SK-N-SH treated with all-trans-retinoic acid at 6 μM for 48 hours (cell line): ENCODE data around the gene RNF44.

ENCODE experiments used
- ATAC-seq: fragments of 200-7000 bp; cut with Tn5 transposase; 3 replicates; pipeline ENCODE4 v1.9.1; 2020; ENCODE audit warnings: mild to moderate bottlenecking, moderate library complexity
- CSDC2 ChIP-seq: fragments of 250-450 bp; sonication (Bioruptor Pico); IDR thresholded peaks from 2 replicates; pipeline ENCODE4 v1.5.0; 2020; ENCODE audit warnings: mild to moderate bottlenecking, moderate library complexity
- CSRNP3 ChIP-seq: fragments of 250-450 bp; sonication (Bioruptor Pico); IDR thresholded peaks from 2 replicates; pipeline ENCODE4 v1.5.1; 2021; ENCODE audit warnings: mild to moderate bottlenecking, moderate library complexity
- ESRRG ChIP-seq: fragments of 250-450 bp; sonication (Bioruptor Pico); IDR thresholded peaks from 2 replicates; pipeline ENCODE4 v1.6.1; 2021; ENCODE audit warnings: mild to moderate bottlenecking
- GLIS3 ChIP-seq: fragments of 250-450 bp; sonication (Bioruptor Pico); IDR thresholded peaks from 2 replicates; pipeline ENCODE4 v1.5.0; 2020; ENCODE audit warnings: mild to moderate bottlenecking, moderate library complexity
- PPARA ChIP-seq: fragments of 250-450 bp; sonication (Bioruptor Pico); IDR thresholded peaks from 2 replicates; pipeline ENCODE4 v1.5.0; 2020; ENCODE audit warnings: mild to moderate bottlenecking, borderline replicate concordance
- SNAI2 ChIP-seq: fragments of 250-450 bp; sonication (Bioruptor Pico); IDR thresholded peaks from 2 replicates; pipeline ENCODE4 v1.5.0; 2020; ENCODE audit warnings: mild to moderate bottlenecking, moderate library complexity
- TCF4 ChIP-seq: fragments of 250-450 bp; sonication (Bioruptor Pico); IDR thresholded peaks from 2 replicates; pipeline ENCODE4 v1.8.0; 2021; ENCODE audit warnings: mild to moderate bottlenecking, moderate library complexity, borderline replicate concordance
- TOX ChIP-seq: fragments of 250-450 bp; sonication (Bioruptor Pico); IDR thresholded peaks from 2 replicates; pipeline ENCODE4 v1.8.0; 2021; ENCODE audit warnings: mild to moderate bottlenecking, moderate library complexity, borderline replicate concordance
- TSHZ2 ChIP-seq: fragments of 250-450 bp; sonication (Bioruptor Pico); IDR thresholded peaks from 2 replicates; pipeline ENCODE4 v1.5.0; 2020; ENCODE audit warnings: mild to moderate bottlenecking, moderate library complexity
- ZC3H10 ChIP-seq: fragments of 250-450 bp; sonication (Bioruptor Pico); IDR thresholded peaks from 2 replicates; pipeline ENCODE4 v1.5.1; 2021; ENCODE audit warnings: mild to moderate bottlenecking, moderate library complexity
- ZFP30 ChIP-seq: fragments of 450-650 bp; formaldehyde crosslinking; IDR thresholded peaks from 2 replicates; pipeline ENCODE4 v1.5.0; 2022; ENCODE audit warnings: mild to moderate bottlenecking, moderate library complexity
- ZNF565 ChIP-seq: fragments of 450-650 bp; formaldehyde crosslinking; conservative IDR thresholded peaks from 2 replicates; pipeline ENCODE4 v1.5.0; 2020; ENCODE audit warnings: low read depth, mild to moderate bottlenecking, moderate library complexity
- ZNF70 ChIP-seq: fragments of 450-650 bp; formaldehyde crosslinking; IDR thresholded peaks from 2 replicates; pipeline ENCODE4 v1.5.0; 2020; ENCODE audit warnings: mild to moderate bottlenecking, moderate library complexity

Gene RNF44

DNA sequence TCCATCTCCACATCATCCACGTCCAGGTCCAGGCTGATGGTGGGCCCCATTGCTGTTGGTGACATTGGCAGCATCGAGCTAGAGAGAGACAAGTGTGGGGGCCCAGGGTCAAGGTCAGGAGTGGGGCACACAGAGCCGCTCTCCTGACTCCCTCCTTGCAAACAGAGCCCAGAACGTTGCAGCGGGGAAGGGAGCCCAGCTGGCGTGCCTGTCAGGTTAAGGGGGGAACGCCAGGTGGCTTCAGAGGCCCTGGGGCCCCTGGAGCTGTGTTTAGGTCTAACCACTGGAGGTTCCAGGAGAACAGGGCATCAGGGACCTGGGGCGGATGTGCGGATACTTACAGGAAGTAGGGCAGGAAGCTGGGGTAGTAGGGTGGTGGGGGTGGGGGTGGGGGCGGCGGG lies 7.5 kb downstream of the RNF44 start (continued):
- TF ChIP-seq ZFP30 (CRISPR knock-in tag) = no peak
- no peak for TF ChIP-seq ZNF565 (CRISPR knock-in tag)
- TF ChIP-seq SNAI2 (CRISPR knock-in tag) = no peak
- TF ChIP-seq PPARA (CRISPR knock-in tag) = no peak
- no peak for TF ChIP-seq ZNF70 (CRISPR knock-in tag)
- no peak for TF ChIP-seq CSRNP3 (CRISPR knock-in tag)
- TF ChIP-seq TOX (CRISPR knock-in tag) = no peak
- TF ChIP-seq, all 23 proteins: peak for 0

DNA sequence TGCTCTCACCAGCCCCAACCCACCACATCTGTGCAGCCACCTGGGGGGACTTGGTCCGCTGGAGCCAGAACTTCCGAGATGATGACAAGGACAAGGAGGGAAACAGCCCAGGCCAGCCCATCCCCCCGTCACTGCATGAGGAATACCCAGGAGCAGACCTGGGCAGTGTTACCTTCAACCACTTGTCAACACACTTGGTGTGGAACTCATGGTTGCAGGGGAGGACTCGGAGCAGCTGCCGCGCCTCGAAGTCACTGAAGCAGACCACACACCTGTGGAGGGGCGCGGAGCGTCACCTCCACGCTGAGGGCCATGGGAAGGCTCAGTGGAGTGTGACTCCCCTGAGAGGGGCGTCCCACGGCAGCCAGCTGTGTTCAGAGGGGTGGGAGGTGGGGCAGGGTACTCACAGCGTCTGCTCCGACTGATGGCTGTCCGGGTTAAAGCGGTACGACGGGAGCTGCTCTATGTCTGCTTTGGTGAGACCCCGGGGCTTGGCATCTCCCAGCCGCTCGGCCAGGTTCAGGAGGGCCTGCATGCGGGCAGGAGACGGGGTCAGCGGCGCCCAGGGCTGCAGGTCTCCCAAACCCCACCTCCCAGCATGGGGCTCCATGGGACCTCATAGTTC lies 8.0 kb downstream of the RNF44 start:
- no peak for ATAC-seq
- TF ChIP-seq ZC3H10 (CRISPR knock-in tag) (no peak), TCF4 (CRISPR knock-in tag) (no peak), TSHZ2 (CRISPR knock-in tag) (no peak), TOX (CRISPR knock-in tag) (no peak)

DNA sequence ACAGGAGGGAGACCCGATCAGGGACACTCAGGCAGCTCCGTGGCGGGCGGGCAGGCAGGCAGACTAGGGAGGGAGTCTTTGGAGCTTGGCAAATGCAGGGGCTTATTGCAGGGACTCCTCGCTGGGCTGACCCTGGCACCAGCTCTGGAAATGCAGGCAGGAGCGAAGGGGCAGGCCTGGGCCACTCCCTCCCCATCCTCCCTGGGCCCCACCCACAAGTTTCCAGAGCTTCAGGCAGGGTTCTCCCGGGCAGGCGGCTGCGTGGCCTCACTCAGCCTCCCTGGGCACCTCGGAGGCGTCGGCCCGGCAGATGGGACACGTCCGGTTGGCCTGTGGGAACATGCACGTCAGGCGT lies 8.5 kb downstream of the RNF44 start:
- no peak for TF ChIP-seq CSRNP3 (CRISPR knock-in tag)
- no peak for TF ChIP-seq ESRRG
- TF ChIP-seq CSDC2 (CRISPR knock-in tag) = no peak
- no peak for ATAC-seq

DNA sequence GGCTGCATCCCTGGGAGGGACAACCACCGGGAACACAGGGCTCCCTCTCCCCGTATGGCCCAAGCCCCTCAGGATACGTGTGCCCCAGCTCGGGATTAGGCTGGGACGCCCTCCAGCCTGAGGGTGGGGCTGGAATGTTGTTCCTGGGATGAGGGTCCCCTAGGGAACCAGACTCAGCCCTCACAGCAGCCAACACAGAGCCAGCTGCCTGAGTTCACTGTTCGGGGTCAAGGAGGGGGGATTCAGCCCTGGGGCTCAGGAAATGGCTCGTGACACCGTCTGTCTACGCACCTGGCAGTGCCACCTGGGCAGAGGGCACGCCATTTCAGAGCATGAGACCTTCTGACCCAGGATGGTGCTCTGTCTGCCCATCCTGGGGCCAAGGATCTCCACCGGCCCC lies 8.9 kb downstream of the RNF44 start:
- TF ChIP-seq PPARA (CRISPR knock-in tag) = no peak
- no peak for TF ChIP-seq GLIS3 (CRISPR knock-in tag)
- TF ChIP-seq CSRNP3 (CRISPR knock-in tag) = no peak
- no peak for TF ChIP-seq TSHZ2 (CRISPR knock-in tag)
- no peak for TF ChIP-seq CSDC2 (CRISPR knock-in tag)
- no peak for TF ChIP-seq ESRRG
- TF ChIP-seq ZNF70 (CRISPR knock-in tag) = no peak
- TF ChIP-seq ZFP30 (CRISPR knock-in tag) = no peak
- no peak for ATAC-seq
